Measurements from ENCODE around the gene GPRC5D.
A peak's percentile ranks its signal among the peaks of the same experiment; 100 is the strongest.

Gene GPRC5D

DNA sequence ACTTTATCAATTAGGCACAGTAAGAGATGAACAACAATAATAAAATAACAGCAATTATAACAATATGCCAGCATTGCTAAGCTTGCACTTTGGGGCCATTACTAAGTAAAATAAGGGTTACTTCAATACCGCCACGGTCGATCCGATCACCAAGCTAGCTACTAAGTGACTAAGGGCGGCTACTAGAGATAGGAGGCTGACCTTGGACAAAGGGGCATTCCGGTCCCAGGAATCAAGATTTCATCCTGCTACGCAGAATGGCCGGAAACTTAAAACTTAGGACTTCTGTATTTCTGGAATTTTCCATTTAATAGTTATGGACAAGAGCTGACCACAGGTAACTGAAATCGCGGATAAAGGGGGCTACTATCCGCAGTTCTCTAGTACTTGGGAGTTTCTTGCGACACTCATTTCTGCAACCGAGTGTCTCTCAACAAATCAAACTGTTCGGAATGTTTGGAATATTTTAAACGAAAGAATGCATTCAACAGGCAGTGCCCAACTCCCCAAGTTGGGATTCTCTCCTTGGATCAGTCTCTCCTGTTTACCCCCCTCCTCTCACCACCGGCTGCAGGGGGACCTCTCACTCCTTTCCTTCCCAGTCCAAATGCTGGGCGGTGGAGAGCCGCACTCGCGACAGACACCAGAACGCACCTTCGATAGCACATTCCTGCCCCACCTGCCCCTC is 47.4 kb upstream of the GPRC5D start:
- no peak for DNase-seq
- no peaks in the 10 kb centered on the region for H3K9me3 ChIP-seq
- H3K27me3 ChIP-seq, result peaks cover 17% of the 10 kb centered on the region
- H3K36me3 ChIP-seq, result no peaks in the 10 kb centered on the region
- TF ChIP-seq, protein P1, sequence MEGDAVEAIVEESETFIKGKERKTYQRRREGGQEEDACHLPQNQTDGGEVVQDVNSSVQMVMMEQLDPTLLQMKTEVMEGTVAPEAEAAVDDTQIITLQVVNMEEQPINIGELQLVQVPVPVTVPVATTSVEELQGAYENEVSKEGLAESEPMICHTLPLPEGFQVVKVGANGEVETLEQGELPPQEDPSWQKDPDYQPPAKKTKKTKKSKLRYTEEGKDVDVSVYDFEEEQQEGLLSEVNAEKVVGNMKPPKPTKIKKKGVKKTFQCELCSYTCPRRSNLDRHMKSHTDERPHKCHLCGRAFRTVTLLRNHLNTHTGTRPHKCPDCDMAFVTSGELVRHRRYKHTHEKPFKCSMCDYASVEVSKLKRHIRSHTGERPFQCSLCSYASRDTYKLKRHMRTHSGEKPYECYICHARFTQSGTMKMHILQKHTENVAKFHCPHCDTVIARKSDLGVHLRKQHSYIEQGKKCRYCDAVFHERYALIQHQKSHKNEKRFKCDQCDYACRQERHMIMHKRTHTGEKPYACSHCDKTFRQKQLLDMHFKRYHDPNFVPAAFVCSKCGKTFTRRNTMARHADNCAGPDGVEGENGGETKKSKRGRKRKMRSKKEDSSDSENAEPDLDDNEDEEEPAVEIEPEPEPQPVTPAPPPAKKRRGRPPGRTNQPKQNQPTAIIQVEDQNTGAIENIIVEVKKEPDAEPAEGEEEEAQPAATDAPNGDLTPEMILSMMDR (IDR thresholded peaks at IDR 0.05; ENCODE audit: low read depth, low read length), result no peak
- H3K4me1 ChIP-seq, result 0 out of 2 replicates have a peak, but pooled peaks cover 3% of the 10 kb centered on the region
- peak overlapping the region; percentile 57 for H3K4me3 ChIP-seq (ENCODE audit: low read depth, low read length)

DNA sequence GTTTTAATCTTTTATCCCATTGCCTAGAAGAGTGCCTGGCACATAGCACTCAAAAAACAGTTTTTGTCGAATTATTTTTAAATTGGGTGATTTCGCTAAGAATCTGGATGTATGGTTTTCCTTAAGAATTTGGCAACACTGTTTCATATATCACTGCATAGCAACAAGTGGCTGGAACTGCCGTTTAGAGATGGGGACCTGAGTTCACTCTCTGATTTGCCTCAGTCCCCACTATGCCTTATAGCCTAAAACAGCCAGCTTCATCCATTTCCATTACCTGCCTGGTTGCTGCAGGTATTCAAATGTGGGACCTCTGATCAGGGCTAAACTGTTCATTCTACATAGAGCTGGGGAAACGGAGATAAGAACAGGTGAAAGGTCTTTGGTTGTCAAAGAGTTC is 46.3 kb upstream of the GPRC5D start:
- TF ChIP-seq, protein P1 (IDR thresholded peaks at IDR 0.05; ENCODE audit: low read depth, low read length), result no peak
- Histone ChIP-seq H3K36me3 (no peaks in the 10 kb centered on the region), H3K4me3 (ENCODE audit: low read depth, low read length) (no peak overlapping the region), H3K4me1 (0 out of 2 replicates have a peak, but pooled peaks cover 3% of the 10 kb centered on the region), H3K27me3 (peaks cover 17% of the 10 kb centered on the region), H3K9me3 (no peaks in the 10 kb centered on the region)
- DNase-seq, result no peak

DNA sequence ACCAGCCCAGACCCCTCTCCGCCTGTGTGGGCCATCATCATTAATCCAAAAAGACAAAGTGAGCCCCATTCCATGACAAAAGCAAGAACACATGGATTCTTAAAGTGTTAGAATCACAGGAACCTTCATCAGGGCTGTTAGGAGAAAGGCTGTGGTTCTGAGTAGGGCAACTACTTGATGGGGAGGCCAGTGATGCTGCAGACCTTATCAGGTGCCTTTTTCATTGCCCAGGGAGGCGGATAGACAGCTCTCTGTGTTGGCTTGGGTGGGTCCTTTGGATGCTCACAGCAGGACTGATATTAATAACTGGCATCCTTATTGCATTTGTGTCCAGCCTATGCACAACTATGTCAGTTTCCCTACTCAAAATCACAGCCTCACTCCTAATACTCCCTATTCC is 45.8 kb upstream of the GPRC5D start:
- Histone ChIP-seq H3K4me3 (ENCODE audit: low read depth, low read length) (no peak overlapping the region), H3K36me3 (no peaks in the 10 kb centered on the region), H3K9me3 (no peaks in the 10 kb centered on the region), H3K4me1 (0 out of 2 replicates have a peak, but pooled peaks cover 3% of the 10 kb centered on the region), H3K27me3 (peaks cover 17% of the 10 kb centered on the region)
- TF ChIP-seq, protein P1 (IDR thresholded peaks at IDR 0.05; ENCODE audit: low read depth, low read length), result no peak
- DNase-seq, result no peak

DNA sequence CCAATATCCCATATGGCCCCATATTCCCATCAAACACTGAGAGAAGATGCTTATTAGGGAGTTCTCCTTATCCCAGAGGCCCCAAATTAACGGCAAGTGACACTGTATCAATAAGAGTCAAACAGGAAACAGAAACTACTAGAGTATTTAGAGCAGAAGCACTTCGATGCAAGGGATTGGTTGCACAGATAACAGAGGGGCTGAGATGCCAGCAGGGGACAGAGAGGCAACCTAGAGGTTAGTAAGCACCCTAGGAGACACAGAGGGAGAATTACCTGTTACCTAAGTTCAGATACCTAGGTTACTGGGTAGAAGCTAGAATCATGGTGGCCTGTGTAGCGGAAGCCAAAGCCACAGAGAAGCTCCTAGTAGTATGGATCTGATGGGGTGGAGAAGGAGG is 45.2 kb upstream of the GPRC5D start:
- peaks cover 16% of the 10 kb centered on the region for H3K27me3 ChIP-seq
- H3K4me3 ChIP-seq (ENCODE audit: low read depth, low read length), result no peak overlapping the region
- no peaks in the 10 kb centered on the region for H3K9me3 ChIP-seq
- 0 out of 2 replicates have a peak, but pooled peaks cover 3% of the 10 kb centered on the region for H3K4me1 ChIP-seq
- no peaks in the 10 kb centered on the region for H3K36me3 ChIP-seq
- TF ChIP-seq, protein P1 (IDR thresholded peaks at IDR 0.05; ENCODE audit: low read depth, low read length), result no peak
- DNase-seq, result no peak

DNA sequence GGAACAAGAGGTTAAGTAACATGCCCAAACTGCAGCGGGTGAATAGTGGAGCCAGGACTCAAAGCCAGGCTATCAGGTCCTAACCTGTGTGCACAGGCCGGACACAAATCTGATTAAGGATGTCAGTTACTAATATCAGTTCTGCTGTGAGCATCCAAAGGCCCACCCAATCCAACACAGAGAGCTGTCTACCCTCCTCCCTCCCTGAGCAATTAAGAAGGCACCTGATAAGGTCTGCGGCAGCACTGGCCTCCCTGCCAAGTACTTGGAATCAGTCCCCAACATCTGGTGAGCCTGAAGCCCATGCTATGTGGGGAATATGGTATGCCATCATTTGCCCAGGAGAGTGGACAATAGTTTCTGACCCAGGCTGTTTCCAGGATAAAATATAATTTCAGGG is 44.2 kb upstream of the GPRC5D start:
- H3K9me3 ChIP-seq, result no peaks in the 10 kb centered on the region
- H3K27me3 ChIP-seq, result peaks cover 8% of the 10 kb centered on the region
- H3K4me3 ChIP-seq (ENCODE audit: low read depth, low read length), result no peak overlapping the region
- H3K4me1 ChIP-seq, result 0 out of 2 replicates have a peak, but pooled peaks cover 3% of the 10 kb centered on the region
- no peaks in the 10 kb centered on the region for H3K36me3 ChIP-seq
- DNase-seq, result no peak
- TF ChIP-seq, protein P1 (IDR thresholded peaks at IDR 0.05; ENCODE audit: low read depth, low read length), result no peak

DNA sequence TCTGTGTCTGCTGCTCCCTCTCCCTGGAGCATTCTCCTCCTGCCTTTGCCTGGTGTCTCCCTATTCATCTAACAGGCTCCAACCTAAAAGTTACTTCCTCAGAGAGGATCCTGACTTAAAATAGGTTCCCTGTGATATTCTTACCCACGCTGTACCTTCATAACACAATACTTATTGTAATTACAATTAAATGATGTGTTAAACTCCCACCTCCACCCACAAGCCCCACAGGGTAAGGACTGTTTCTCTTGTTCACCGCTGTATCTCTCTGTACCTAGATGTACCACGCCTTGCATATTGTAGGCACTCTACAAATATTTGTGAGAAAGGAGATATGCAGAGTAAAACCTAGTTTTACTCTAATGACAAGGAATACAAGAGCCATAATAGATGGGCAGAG is 43.1 kb upstream of the GPRC5D start:
- Histone ChIP-seq H3K27me3 (no peaks in the 10 kb centered on the region), H3K9me3 (no peaks in the 10 kb centered on the region), H3K36me3 (no peaks in the 10 kb centered on the region), H3K4me1 (0 out of 2 replicates have a peak, but pooled peaks cover 3% of the 10 kb centered on the region), H3K4me3 (ENCODE audit: low read depth, low read length) (no peak overlapping the region)
- DNase-seq, result no peak
- TF ChIP-seq, protein P1 (IDR thresholded peaks at IDR 0.05; ENCODE audit: low read depth, low read length), result no peak

Measured in BE2C (cell line).